Measurements from ENCODE around the gene ZNF217.
"Not testable (repeated sequence)": the region's sequence is repeated elsewhere in the genome, so short reads cannot be mapped to it uniquely, and the experiment has no call there.

DNA sequence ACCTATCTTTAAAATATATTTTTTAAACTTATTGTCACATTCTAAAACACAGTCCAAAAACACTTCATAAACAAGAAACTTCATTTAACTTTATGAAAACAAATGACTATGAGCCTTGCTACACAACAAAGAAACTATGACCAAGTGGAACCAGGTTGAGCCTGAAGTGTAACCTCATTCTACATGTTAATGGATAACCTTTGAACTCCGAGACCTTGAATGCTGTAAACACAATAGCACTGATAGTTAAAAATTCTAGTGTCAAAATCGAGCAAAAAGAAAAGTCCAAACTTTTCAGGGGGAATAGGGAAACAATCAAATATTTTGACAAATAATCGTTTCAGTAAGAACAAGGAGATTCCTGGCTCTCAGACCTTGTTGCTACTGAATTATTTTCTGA is 2.1 kb upstream of the ZNF217 start:
- TF ChIP-seq ZNF274 (IDR thresholded peaks at IDR 0.05; ENCODE audit: low read depth, low read length); YY1 (IDR thresholded peaks at IDR 0.05; ENCODE audit: insufficient read depth, insufficient read length): not testable (repeated sequence)

Data from NT2/D1 (cell line).